OCI-LY3 (cell line): ENCODE data around the gene ARR3.
A peak's percentile ranks its signal among the peaks of the same experiment; 100 is the strongest.

Experiments used
- H2AFZ ChIP-seq: fragments of 200-600, 300-600 bp; shearing (Covaris generic); 2 replicates; pipeline ENCODE4 v1.6.0; 2014; ENCODE audit warnings: antibody characterized with exemption, low read depth, low read length
- H3K27ac ChIP-seq: fragments of 200-600, 300-600 bp; sonication (generic); 2 replicates; pipeline ENCODE4 v1.5.1; 2014; ENCODE audit warnings: mild to moderate bottlenecking, low read length, moderate library complexity, mixed read lengths
- H3K27me3 ChIP-seq: fragments of 200-600, 300-600 bp; sonication (generic); 2 replicates; pipeline ENCODE4 v1.6.1; 2014; ENCODE audit warnings: low read depth, low read length, mixed read lengths
- H3K36me3 ChIP-seq: fragments of 200-600, 300-600 bp; sonication (generic); replicated peaks from 2 replicates; pipeline ENCODE3; 2014; ENCODE audit warnings: low read depth, low read length, mixed read lengths
- H3K4me1 ChIP-seq: fragments of 300-600, 200-600 bp; sonication (generic); 2 replicates; pipeline ENCODE4 v1.6.1; 2014; ENCODE audit warnings: low read length, mixed read lengths
- H3K4me2 ChIP-seq: fragments of 200-600, 300-600 bp; sonication (generic); 2 replicates; pipeline ENCODE4 v1.6.1; 2014; ENCODE audit warnings: low read length, mixed read lengths
- H3K4me3 ChIP-seq: fragments of 300-600, 200-600 bp; sonication (generic); 2 replicates; pipeline ENCODE4 v1.5.1; 2014; ENCODE audit warnings: antibody characterized with exemption, mild to moderate bottlenecking, low read length, moderate library complexity
- H3K79me2 ChIP-seq: fragments of 300-600, 200-600 bp; shearing (Covaris generic); 2 replicates; pipeline ENCODE4 v1.6.1; 2014; ENCODE audit warnings: mild to moderate bottlenecking, low read length, mixed read lengths
- H3K9ac ChIP-seq: fragments of 300-600, 200-600 bp; shearing (Covaris generic); 2 replicates; pipeline ENCODE4 v1.6.0; 2014; ENCODE audit warnings: mild to moderate bottlenecking, low read length, moderate library complexity
- H3K9me3 ChIP-seq: fragments of 200-600, 300-600 bp; shearing (Covaris generic); 2 replicates; pipeline ENCODE4 v1.6.1; 2014; ENCODE audit warnings: low read length, mixed read lengths; ENCODE audit not compliant: insufficient read depth
- H4K20me1 ChIP-seq: fragments of 200-600, 300-600 bp; sonication (generic); 2 replicates; pipeline ENCODE4 v1.6.1; 2016; ENCODE audit warnings: low read length, mixed read lengths; ENCODE audit not compliant: insufficient read depth
- CTCF ChIP-seq: fragments of 200-600, 300-600 bp; sonication (generic); IDR thresholded peaks from 2 replicates; pipeline ENCODE4 v1.5.1; 2014; ENCODE audit warnings: antibody characterized with exemption, low read length, low read depth
- EZH2phosphoT487 ChIP-seq: fragments of 200-600 bp; shearing (Covaris generic); IDR thresholded peaks from 2 replicates; pipeline ENCODE4 v1.6.1; 2018; ENCODE audit warnings: antibody characterized with exemption, mixed run types, low read depth

Gene ARR3

GRCh38 chrX:70289793-70290770 lies 21.9 kb downstream of the ARR3 start, which contains the start of the genes KIF4A and PDZD11:
TSS of gene KIF4A (plus strand) at chrX:70290104. CDS start at chrX:70290459, 355 bp downstream.
TSS of gene PDZD11 (minus strand) at chrX:70289927. CDS start at chrX:70289341, 586 bp downstream.
- H3K9ac ChIP-seq: peak within 1 kb of the TSS; percentile 77
- H3K27ac ChIP-seq: peak within 1 kb of the TSS; percentile 47
- no peaks in the 10 kb centered on the region for H3K9me3 ChIP-seq
- peak within 1 kb of the TSS; percentile 88 for H3K4me3 ChIP-seq
- peaks cover 10% of the 10 kb centered on the region for H3K4me1 ChIP-seq
- H2AFZ ChIP-seq: peak within 1 kb of the TSS; percentile 84
- TF ChIP-seq EZH2phosphoT487: no peak
- TF ChIP-seq CTCF: no peak
- peaks cover 20% of the 10 kb centered on the region for H3K79me2 ChIP-seq
- no peaks in the 10 kb centered on the region for H4K20me1 ChIP-seq
- H3K27me3 ChIP-seq: no peaks in the 10 kb centered on the region
- peaks cover 11% of the 10 kb centered on the region for H3K36me3 ChIP-seq
- peak within 1 kb of the TSS; percentile 96 for H3K4me2 ChIP-seq

- Histone ChIP-seq H3K9ac (no peak overlapping the region), H3K4me3 (no peak overlapping the region), H3K4me1 (peaks cover 10% of the 10 kb centered on the region), H3K9me3 (no peaks in the 10 kb centered on the region), H2AFZ (no peak overlapping the region), H3K79me2 (peaks cover 20% of the 10 kb centered on the region), H3K27ac (no peak overlapping the region), H3K36me3 (peaks cover 14% of the 10 kb centered on the region), H3K4me2 (no peak overlapping the region), H4K20me1 (no peaks in the 10 kb centered on the region), H3K27me3 (no peaks in the 10 kb centered on the region)
- TF ChIP-seq CTCF (no peak), EZH2phosphoT487 (no peak)
These were observed 24.7 kb downstream of the ARR3 start for GRCh38 chrX:70292788-70293187.

- Histone ChIP-seq H3K9me3 (no peaks in the 10 kb centered on the region), H3K4me1 (peaks cover 10% of the 10 kb centered on the region), H3K9ac (no peak overlapping the region), H3K79me2 (peaks cover 20% of the 10 kb centered on the region), H3K4me2 (no peak overlapping the region), H2AFZ (no peak overlapping the region), H4K20me1 (no peaks in the 10 kb centered on the region), H3K27me3 (no peaks in the 10 kb centered on the region), H3K4me3 (no peak overlapping the region), H3K27ac (no peak overlapping the region), H3K36me3 (peaks cover 14% of the 10 kb centered on the region)
- no peak for TF ChIP-seq CTCF
- no peak for TF ChIP-seq EZH2phosphoT487
These were observed 25.5 kb downstream of the ARR3 start for GRCh38 chrX:70293621-70294020.

GRCh38 chrX:70301716-70302115 lies 33.6 kb downstream of the ARR3 start:
- Histone ChIP-seq H4K20me1 (no peaks in the 10 kb centered on the region), H3K79me2 (no peaks in the 10 kb centered on the region), H3K36me3 (peaks cover 40% of the 10 kb centered on the region), H3K4me1 (no peaks in the 10 kb centered on the region), H3K9ac (no peak overlapping the region), H3K9me3 (no peaks in the 10 kb centered on the region), H3K27me3 (no peaks in the 10 kb centered on the region), H3K4me2 (no peak overlapping the region), H3K4me3 (no peak overlapping the region), H3K27ac (no peak overlapping the region), H2AFZ (no peak overlapping the region)
- TF ChIP-seq EZH2phosphoT487 (no peak), CTCF (no peak)
